Tibial nerve (tissue), 3 donors: ENCODE data around the gene PLS1.

ENCODE experiments used
- CTCF ChIP-seq, 5 experiments: fragments of 200-600 bp in 3 of 5; fragments of 450-650 bp in 2 of 5; sonication (generic) in 3 of 5; IDR thresholded peaks; one replicate each; pipeline ENCODE4 v1.5.1; 2016 to 2019; ENCODE audit warnings: antibody characterized with exemption in 5 of 5, mild to moderate bottlenecking in 3 of 5, moderate library complexity in 2 of 5
- POLR2A ChIP-seq, 2 donors: fragments of 450-650 bp; IDR thresholded peaks; one replicate each; pipeline ENCODE4 v1.6.1; 2017; ENCODE audit warnings: antibody characterized with exemption in 2 of 2, mild to moderate bottlenecking in 2 of 2, moderate library complexity in 2 of 2

- TF ChIP-seq CTCF (IDR thresholded peaks at IDR 0.05) (no peak), POLR2A (IDR thresholded peaks at IDR 0.05) (no peak)
These were observed 129.8 kb downstream of the PLS1 start for GRCh38 chr3:142726017-142726416.
